ENCODE data around the gene KCNS3.

Gene KCNS3

DNA sequence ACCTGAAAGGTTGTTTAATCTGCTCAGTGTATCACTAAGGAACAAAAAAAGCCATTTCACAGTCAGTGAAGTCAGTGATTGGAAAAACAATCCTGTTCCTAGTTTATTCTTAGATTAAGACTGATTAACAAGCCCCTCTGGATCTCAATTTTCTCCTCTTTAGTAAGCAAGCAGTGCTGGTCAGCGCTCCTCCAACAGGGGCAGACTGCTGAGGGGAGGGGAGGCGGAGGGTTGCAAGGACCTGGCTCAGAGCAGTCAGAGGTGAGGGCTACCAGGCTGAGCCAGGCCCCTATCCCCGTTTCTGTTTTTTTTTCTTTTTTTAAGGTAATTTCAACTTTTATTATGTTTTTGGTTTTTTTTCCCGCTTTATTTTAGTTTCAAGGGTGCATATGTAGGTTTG, 24.7 kb upstream of the KCNS3 start:
- TF ChIP-seq, protein P1, sequence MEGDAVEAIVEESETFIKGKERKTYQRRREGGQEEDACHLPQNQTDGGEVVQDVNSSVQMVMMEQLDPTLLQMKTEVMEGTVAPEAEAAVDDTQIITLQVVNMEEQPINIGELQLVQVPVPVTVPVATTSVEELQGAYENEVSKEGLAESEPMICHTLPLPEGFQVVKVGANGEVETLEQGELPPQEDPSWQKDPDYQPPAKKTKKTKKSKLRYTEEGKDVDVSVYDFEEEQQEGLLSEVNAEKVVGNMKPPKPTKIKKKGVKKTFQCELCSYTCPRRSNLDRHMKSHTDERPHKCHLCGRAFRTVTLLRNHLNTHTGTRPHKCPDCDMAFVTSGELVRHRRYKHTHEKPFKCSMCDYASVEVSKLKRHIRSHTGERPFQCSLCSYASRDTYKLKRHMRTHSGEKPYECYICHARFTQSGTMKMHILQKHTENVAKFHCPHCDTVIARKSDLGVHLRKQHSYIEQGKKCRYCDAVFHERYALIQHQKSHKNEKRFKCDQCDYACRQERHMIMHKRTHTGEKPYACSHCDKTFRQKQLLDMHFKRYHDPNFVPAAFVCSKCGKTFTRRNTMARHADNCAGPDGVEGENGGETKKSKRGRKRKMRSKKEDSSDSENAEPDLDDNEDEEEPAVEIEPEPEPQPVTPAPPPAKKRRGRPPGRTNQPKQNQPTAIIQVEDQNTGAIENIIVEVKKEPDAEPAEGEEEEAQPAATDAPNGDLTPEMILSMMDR (IDR thresholded peaks at IDR 0.05; ENCODE audit: extremely low read depth, insufficient read depth, missing control alignments), result no peak
- in situ Hi-C loops (cut with MboI; ENCODE audit: low pct_unique_long_range_greater_than_20kb, low sequenced_read_pairs, unreplicated experiment), result loop anchor here (25.0 kb wide), 1 partner anchor 309 kb away; no protein-coding TSS in a partner anchor
- DNase-seq (ENCODE audit: low spot score), result no peak

DNA sequence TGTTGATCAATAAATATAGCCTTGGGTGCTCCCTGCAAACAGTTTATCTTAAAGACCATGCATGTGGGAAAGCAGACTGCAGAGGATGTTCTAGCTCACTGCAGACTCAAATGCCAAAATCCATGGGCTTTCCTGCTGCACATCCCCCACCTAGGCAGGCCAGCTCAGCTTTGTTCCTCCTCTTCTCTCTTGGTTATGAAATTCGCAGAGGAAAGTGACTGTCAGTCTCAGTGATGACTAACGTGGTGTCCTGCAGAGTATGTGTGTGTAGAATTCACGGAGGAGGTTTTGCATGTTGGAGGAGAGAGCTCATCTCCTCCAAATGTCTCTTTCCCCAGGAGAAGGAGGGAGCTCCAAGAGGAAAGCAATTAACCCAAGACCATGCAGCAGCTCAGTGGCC, 21.4 kb upstream of the KCNS3 start:
- in situ Hi-C loops (cut with MboI; ENCODE audit: low pct_unique_long_range_greater_than_20kb, low sequenced_read_pairs, unreplicated experiment), result loop anchor here (25.0 kb wide), 1 partner anchor 305 kb away; no protein-coding TSS in a partner anchor
- no peak for DNase-seq (ENCODE audit: low spot score)
- TF ChIP-seq, protein P1 (IDR thresholded peaks at IDR 0.05; ENCODE audit: extremely low read depth, insufficient read depth, missing control alignments), result no peak

GRCh38 chr2:17858064-17858463, 20.4 kb upstream of the KCNS3 start:
- TF ChIP-seq, protein P1 (IDR thresholded peaks at IDR 0.05; ENCODE audit: extremely low read depth, insufficient read depth, missing control alignments), result no peak

GRCh38 chr2:17863539-17863938, 14.9 kb upstream of the KCNS3 start:
- TF ChIP-seq, protein P1 (IDR thresholded peaks at IDR 0.05; ENCODE audit: extremely low read depth, insufficient read depth, missing control alignments), result no peak
- DNase-seq (ENCODE audit: low spot score), result no peak
- in situ Hi-C loops (cut with MboI; ENCODE audit: low pct_unique_long_range_greater_than_20kb, low sequenced_read_pairs, unreplicated experiment), result loop anchor here (25.0 kb wide), 1 partner anchor 299 kb away; no protein-coding TSS in a partner anchor

More at GRCh38 chr2:17858064-17858463, 20.4 kb upstream of the KCNS3 start:
- in situ Hi-C loops (cut with MboI; ENCODE audit: low pct_unique_long_range_greater_than_20kb, low sequenced_read_pairs, unreplicated experiment), result loop anchor here (25.0 kb wide), 1 partner anchor 304 kb away; no protein-coding TSS in a partner anchor
- no peak for DNase-seq (ENCODE audit: low spot score)

DNA sequence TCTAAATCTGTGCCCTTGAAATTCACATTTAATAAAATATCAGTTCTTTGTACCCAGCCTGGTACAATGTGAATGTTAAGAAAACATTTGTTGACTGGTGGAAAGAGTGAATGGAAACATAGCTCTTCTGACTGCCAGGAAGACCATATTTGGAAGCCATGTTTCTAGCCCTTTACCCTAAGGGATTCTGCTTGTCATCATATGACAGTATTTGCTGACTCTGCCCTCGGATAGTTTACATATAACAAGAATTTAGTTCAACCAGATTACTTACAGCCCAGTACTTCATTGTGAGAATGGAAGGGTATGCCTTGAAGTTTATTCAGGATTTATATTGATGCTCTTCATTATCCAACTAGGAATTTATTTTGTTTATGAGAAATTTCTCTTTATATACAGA, 13.8 kb upstream of the KCNS3 start:
- in situ Hi-C loops (cut with MboI; ENCODE audit: low pct_unique_long_range_greater_than_20kb, low sequenced_read_pairs, unreplicated experiment), result loop anchor here (25.0 kb wide), 1 partner anchor 298 kb away; no protein-coding TSS in a partner anchor
- no peak for DNase-seq (ENCODE audit: low spot score)
- TF ChIP-seq, protein P1 (IDR thresholded peaks at IDR 0.05; ENCODE audit: extremely low read depth, insufficient read depth, missing control alignments), result no peak

DNA sequence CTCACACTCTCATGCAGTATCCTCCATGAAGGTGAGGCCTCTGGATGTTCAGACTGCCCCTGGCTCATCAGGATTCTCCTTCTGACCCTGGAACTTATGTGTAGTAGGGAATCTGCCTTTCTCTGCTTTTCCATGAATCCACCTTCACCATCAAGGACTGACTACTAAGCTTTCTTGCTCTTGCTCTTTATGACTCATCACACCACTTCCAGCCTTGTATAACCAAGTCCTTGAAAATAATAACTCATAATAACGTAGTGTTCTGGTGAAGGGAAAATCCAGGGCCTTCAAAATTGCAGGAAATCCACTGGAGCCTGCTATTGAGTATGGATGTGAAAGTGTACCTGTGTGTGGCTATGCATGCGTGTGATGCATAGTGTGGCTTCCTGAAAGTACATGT, 11.3 kb upstream of the KCNS3 start:
- in situ Hi-C loops (cut with MboI; ENCODE audit: low pct_unique_long_range_greater_than_20kb, low sequenced_read_pairs, unreplicated experiment), result loop anchor here (25.0 kb wide), 1 partner anchor 295 kb away; no protein-coding TSS in a partner anchor
- TF ChIP-seq, protein P1 (IDR thresholded peaks at IDR 0.05; ENCODE audit: extremely low read depth, insufficient read depth, missing control alignments), result no peak
- DNase-seq (ENCODE audit: low spot score), result no peak
